IPS DF 6.9 (cell line): ENCODE results near the gene PCDHGA6.
"Not testable (repeated sequence)": the region's sequence is repeated elsewhere in the genome, so short reads cannot be mapped to it uniquely, and the experiment has no call there.

ENCODE experiments used
- DNase-seq: peaks from one replicate; pipeline ENCODE4 v3.0.0-alpha.2; 2013; ENCODE audit warnings: low read depth, low spot score
- H3K27ac ChIP-seq: one replicate; pipeline ENCODE4 v1.5.1; 2013; ENCODE audit warnings: low read length, control low read depth
- H3K27me3 ChIP-seq: 2 replicates; pipeline ENCODE4 v1.6.1; 2013; ENCODE audit warnings: mild to moderate bottlenecking, low read length; ENCODE audit not compliant: control insufficient read depth, insufficient read depth
- H3K36me3 ChIP-seq: 2 replicates; pipeline ENCODE4 v1.6.1; 2013; ENCODE audit warnings: low read length; ENCODE audit not compliant: control insufficient read depth, insufficient read depth
- H3K4me1 ChIP-seq: 2 replicates; pipeline ENCODE4 v1.6.1; 2013; ENCODE audit warnings: low read length; ENCODE audit not compliant: control insufficient read depth, insufficient read depth
- H3K4me3 ChIP-seq: 2 replicates; pipeline ENCODE4 v1.5.1; 2013; ENCODE audit warnings: mild to moderate bottlenecking, low read length
- H3K9me3 ChIP-seq: 2 replicates; pipeline ENCODE4 v1.6.1; 2013; ENCODE audit warnings: low read length, inconsistent platforms; ENCODE audit not compliant: control insufficient read depth, insufficient read depth
- WGBS: extraction: QIAGEN DNeasy Blood & Tissue Kit; methylation state at CpG from one replicate; pipeline ENCODE4 v1.1.7; 2013; ENCODE audit warnings: mixed read lengths, missing lambda C conversion rate; ENCODE audit not compliant: insufficient read length, insufficient coverage; 5-methylcytosine and 5-hydroxymethylcytosine counted together

The PCDHGA6 gene

GRCh38 chr5:141373673-141374317 is at the start of gene PCDHGA6:
TSS of gene PCDHGA6 (plus strand) at chr5:141373891. CDS start at chr5:141374084, 193 bp downstream.
- no peaks in the 10 kb centered on the region for H3K4me1 ChIP-seq
- no peaks in the 10 kb centered on the region; the same call in 1 of the 2 replicates for H3K9me3 ChIP-seq
- no peaks in the 10 kb centered on the region; the same call in 1 of the 2 replicates for H3K36me3 ChIP-seq
- no peak for DNase-seq
- WGBS, result no CpG with 5 or more reads among the region's 27 CpGs
- H3K27me3 ChIP-seq, result no peaks in the 10 kb centered on the region
- no peak within 1 kb of the TSS for H3K27ac ChIP-seq
- no peak within 1 kb of the TSS for H3K4me3 ChIP-seq

DNA sequence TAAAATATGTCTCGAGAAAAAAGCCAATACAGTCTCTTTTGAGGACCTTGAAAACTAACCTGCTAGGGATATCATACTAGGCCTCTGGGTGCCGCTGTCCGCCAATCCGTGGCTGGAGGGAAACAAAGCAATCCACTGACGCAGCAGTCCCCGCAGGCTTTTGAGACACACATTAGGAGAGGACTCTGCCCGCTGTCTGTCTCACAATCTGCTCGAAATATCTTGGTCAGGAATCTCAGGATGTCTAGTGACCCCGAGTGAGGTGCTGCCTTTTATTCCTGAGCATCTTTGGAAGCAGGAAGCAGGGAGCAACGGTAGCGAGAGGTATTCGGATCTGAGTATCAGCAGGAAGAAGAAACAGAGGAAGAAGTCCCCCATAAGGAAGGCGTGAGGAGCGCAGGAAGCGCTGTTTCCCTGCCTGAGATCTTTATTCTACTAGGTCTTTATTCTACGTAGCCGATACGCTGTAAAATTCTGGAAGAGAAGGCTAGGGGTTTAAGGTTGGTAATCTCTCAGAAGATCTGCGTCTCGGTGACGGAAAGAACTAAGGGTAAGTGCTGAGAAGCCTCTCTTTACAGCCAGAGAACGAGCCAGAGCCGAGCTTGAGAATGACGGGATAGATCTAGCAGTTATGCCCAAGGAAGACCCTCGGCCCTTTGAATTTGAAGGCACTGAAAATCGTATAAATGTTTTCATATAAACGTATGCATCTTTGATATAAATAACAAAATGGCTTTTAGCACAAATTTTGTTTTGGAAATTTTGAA is 47.4 kb upstream of the PCDHGA6 start:
- no peaks in the 10 kb centered on the region for H3K9me3 ChIP-seq
- WGBS, result no CpG with 5 or more reads among the region's 27 CpGs
- no peaks in the 10 kb centered on the region for H3K4me1 ChIP-seq
- no peaks in the 10 kb centered on the region for H3K27me3 ChIP-seq
- no peaks in the 10 kb centered on the region for H3K36me3 ChIP-seq
- H3K27ac ChIP-seq, result no peak overlapping the region
- peak overlapping the region; percentile 23; the same call in 1 of the 2 replicates for H3K4me3 ChIP-seq
- peak; percentile 41 for DNase-seq

GRCh38 chr5:141328231-141328630 is 45.5 kb upstream of the PCDHGA6 start:
- no peaks in the 10 kb centered on the region for H3K4me1 ChIP-seq
- no peaks in the 10 kb centered on the region for H3K27me3 ChIP-seq
- H3K27ac ChIP-seq, result no peak overlapping the region
- H3K36me3 ChIP-seq, result no peaks in the 10 kb centered on the region
- no CpG with 5 or more reads among the region's 8 CpGs for WGBS
- no peaks in the 10 kb centered on the region for H3K9me3 ChIP-seq
- no peak overlapping the region for H3K4me3 ChIP-seq
- no peak for DNase-seq

- no peak for DNase-seq
- Histone ChIP-seq H3K4me1 (no peaks in the 10 kb centered on the region), H3K36me3 (no peaks in the 10 kb centered on the region), H3K4me3 (no peak within 1 kb of the TSS), H3K9me3 (no peaks in the 10 kb centered on the region), H3K27me3 (no peaks in the 10 kb centered on the region), H3K27ac (no peak within 1 kb of the TSS)
- WGBS, result no CpG with 5 or more reads among the region's 21 CpGs
These were observed 43.2 kb upstream of the PCDHGA6 start, which contains the start of gene PCDHGA1 for GRCh38 chr5:141330299-141331080. TSS of gene PCDHGA1 (plus strand) at chr5:141330514.

DNA sequence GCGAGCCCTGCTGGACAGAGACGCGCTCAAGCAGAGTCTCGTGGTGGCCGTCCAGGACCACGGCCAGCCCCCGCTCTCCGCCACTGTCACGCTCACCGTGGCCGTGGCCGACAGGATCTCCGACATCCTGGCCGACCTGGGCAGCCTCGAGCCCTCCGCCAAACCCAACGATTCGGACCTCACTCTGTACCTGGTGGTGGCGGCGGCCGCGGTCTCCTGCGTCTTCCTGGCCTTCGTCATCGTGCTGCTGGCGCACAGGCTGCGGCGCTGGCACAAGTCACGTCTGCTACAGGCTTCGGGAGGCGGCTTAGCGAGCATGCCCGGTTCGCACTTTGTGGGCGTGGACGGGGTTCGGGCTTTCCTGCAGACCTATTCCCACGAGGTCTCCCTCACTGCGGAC is 41.1 kb upstream of the PCDHGA6 start:
- H3K36me3 ChIP-seq, H3K4me3 ChIP-seq, H3K27ac ChIP-seq, H3K4me1 ChIP-seq, H3K27me3 ChIP-seq, H3K9me3 ChIP-seq, DNase-seq: not testable (repeated sequence)
- no CpG with 5 or more reads among the region's 39 CpGs for WGBS

- WGBS, result no CpG with 5 or more reads among the region's 27 CpGs
- H3K27ac ChIP-seq, result no peak within 1 kb of the TSS
- H3K4me3 ChIP-seq, result no peak within 1 kb of the TSS
- no peaks in the 10 kb centered on the region for H3K36me3 ChIP-seq
- no peaks in the 10 kb centered on the region for H3K4me1 ChIP-seq
- no peaks in the 10 kb centered on the region for H3K27me3 ChIP-seq
- no peak for DNase-seq
- peaks cover 2% of the 10 kb centered on the region for H3K9me3 ChIP-seq
These were observed 35.0 kb upstream of the PCDHGA6 start, which contains the start of gene PCDHGA2 for GRCh38 chr5:141338538-141339306. TSS of gene PCDHGA2 (plus strand) at chr5:141338760.

GRCh38 chr5:141340781-141341354 is 32.8 kb upstream of the PCDHGA6 start:
- H3K4me1 ChIP-seq, H3K27ac ChIP-seq, DNase-seq, H3K36me3 ChIP-seq, H3K9me3 ChIP-seq, H3K4me3 ChIP-seq, H3K27me3 ChIP-seq: not testable (repeated sequence)
- WGBS, result no CpG with 5 or more reads among the region's 45 CpGs

- peaks cover 2% of the 10 kb centered on the region for H3K9me3 ChIP-seq
- no peak overlapping the region for H3K4me3 ChIP-seq
- no peaks in the 10 kb centered on the region for H3K4me1 ChIP-seq
- no peak for DNase-seq
- no peaks in the 10 kb centered on the region for H3K27me3 ChIP-seq
- H3K27ac ChIP-seq, result no peak overlapping the region
- WGBS, result no CpG with 5 or more reads among the region's 1 CpG
- no peaks in the 10 kb centered on the region for H3K36me3 ChIP-seq
These were observed 30.9 kb upstream of the PCDHGA6 start for GRCh38 chr5:141342773-141343172.

DNA sequence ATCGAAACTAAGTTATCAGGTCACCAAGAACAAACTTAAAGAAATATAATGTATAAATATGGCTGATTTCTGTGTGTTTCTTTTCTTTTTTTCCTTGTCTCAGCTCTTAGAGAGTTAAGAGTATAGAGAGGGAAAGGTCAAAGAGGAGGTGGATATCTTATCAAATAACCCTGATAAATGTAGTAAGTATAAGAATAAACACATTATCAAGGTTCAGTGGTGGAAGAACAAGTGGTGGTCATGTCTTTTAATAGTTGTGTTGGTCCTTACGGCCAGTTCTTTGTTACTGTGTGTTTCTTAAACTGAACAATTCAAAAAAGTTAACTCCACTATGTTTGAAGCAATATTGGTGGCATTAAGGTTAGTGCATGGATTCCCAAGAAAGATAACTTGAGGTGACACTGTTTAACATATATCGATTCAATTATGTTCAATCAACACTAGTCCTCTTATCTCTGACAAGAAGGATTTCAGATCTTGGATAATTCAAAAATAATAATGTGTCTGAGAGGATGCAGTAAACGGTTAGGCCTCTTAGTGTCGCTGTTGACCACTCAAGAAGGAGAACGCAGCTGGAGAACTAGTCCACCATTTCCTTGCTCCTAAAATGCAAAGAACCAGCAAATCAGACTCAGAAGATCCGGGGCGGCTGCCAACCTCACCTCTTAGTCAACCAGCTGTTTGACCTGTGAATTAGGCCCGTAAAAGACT is 30.3 kb upstream of the PCDHGA6 start, which contains the start of gene PCDHGA3:
TSS of gene PCDHGA3 (plus strand) at position 588 of the 711 bp plus-strand sequence. CDS start 205 bp downstream, outside the sequence.
- Histone ChIP-seq H3K27ac (no peak within 1 kb of the TSS), H3K36me3 (no peaks in the 10 kb centered on the region), H3K4me1 (no peaks in the 10 kb centered on the region), H3K9me3 (peaks cover 2% of the 10 kb centered on the region), H3K27me3 (no peaks in the 10 kb centered on the region), H3K4me3 (no peak within 1 kb of the TSS)
- no peak for DNase-seq
- no CpG with 5 or more reads among the region's 9 CpGs for WGBS
